Transverse colon (tissue), 4 donors: ENCODE measurements around the gene DISC1. TPM values are rescaled to one million over a fixed set of nuclear protein-coding genes. Genes with fewer than 3 reads are reported as not detected.

Source experiments
- DNase-seq: peaks from one replicate; pipeline ENCODE4 v3.0.0-alpha.2; 2019
- H3K27ac ChIP-seq, 4 donors: fragments of 200-600 bp; sonication (generic); 2 replicates each; pipeline ENCODE4 v1.5.1; 2016 to 2018; ENCODE audit warnings: inconsistent platforms in 4 of 4
- H3K27me3 ChIP-seq: fragments of 200-600 bp; sonication (generic); 2 replicates; pipeline ENCODE4 v1.5.1; 2017; ENCODE audit warnings: inconsistent platforms
- H3K36me3 ChIP-seq, 4 donors: fragments of 200-600 bp; sonication (generic); 2 replicates each; pipeline ENCODE4 v1.5.1; 2017 to 2019; ENCODE audit warnings: inconsistent platforms in 4 of 4
- H3K4me1 ChIP-seq, 4 donors: fragments of 200-600 bp; sonication (generic); 2 replicates each; pipeline ENCODE4 v1.5.1; 2017 to 2020; ENCODE audit warnings: inconsistent platforms in 4 of 4
- H3K4me3 ChIP-seq, 4 donors: fragments of 200-600 bp; sonication (generic); 1 replicate in 1 of 4; 2 replicates in 3 of 4; pipeline versions ENCODE4 v1.5.1 to v1.6.1; 2017 to 2019; ENCODE audit warnings: inconsistent platforms in 4 of 4
- H3K9me3 ChIP-seq, 2 donors: fragments of 200-600 bp; sonication (generic); 2 replicates each; pipeline ENCODE4 v1.5.1; 2017 to 2019; ENCODE audit warnings: inconsistent platforms in 2 of 2
- EP300 ChIP-seq: sonication (generic); formaldehyde crosslinking; IDR thresholded peaks from one replicate; pipeline ENCODE4 v1.6.1; 2017; ENCODE audit warnings: antibody characterized with exemption, low read depth
- POLR2A ChIP-seq: fragments of 450-650 bp; IDR thresholded peaks from one replicate; pipeline ENCODE4 v1.6.1; 2016; ENCODE audit warnings: antibody characterized with exemption, mild to moderate bottlenecking, moderate library complexity
- POLR2AphosphoS5 ChIP-seq, 3 donors: sonication (generic); formaldehyde crosslinking; IDR thresholded peaks; one replicate each; pipeline ENCODE4 v1.6.1; 2016; ENCODE audit warnings: antibody characterized with exemption in 3 of 3
- WGBS, 2 donors: methylation state at CpG; one replicate each; pipeline ENCODE4 v1.1.5; 2018; ENCODE audit warnings: low coverage in 1 of 2; 5-methylcytosine and 5-hydroxymethylcytosine counted together
- in situ Hi-C, 4 donors: fragments of 200-750 bp; cut with MboI; loops; one replicate each; pipeline versions ENCODE4 v1.15.0 to v1.15.1; 2017; ENCODE audit warnings: low sequenced_read_pairs in 3 of 4, low pct_ligation_motif_present in 1 of 4, low pct_unique_long_range_greater_than_20kb in 1 of 4
- intact Hi-C: fragments of 100-400 bp; cut with DNase I; formaldehyde crosslinking; loops from one replicate; pipeline ENCODE4 v1.15.1; 2023; ENCODE audit warnings: low total_unique reads
- total RNA-seq, 4 donors: library from RNA; depleted of rRNA; stranded (reverse); fragments of >200 nt; gene quantifications; one replicate each; pipeline ENCODE4 v1.1.0, GENCODE V29; 2016
- TF ChIP-seq, protein P1 (sequence below), 5 experiments: fragments of 200-600 bp in 3 of 5; fragments of 450-650 bp in 2 of 5; sonication (generic) in 3 of 5; IDR thresholded peaks; 1 replicate in 2 of 5; 2 replicates in 3 of 5; pipeline ENCODE4 v1.5.1; 2016 to 2017; ENCODE audit warnings: antibody characterized with exemption in 5 of 5, inconsistent platforms in 3 of 5, mild to moderate bottlenecking in 2 of 5, moderate library complexity in 1 of 5

The DISC1 gene
- total RNA-seq, 4 donors from 2014 or later: 7.8 to 20.3 (median 11.5) TPM

DNA sequence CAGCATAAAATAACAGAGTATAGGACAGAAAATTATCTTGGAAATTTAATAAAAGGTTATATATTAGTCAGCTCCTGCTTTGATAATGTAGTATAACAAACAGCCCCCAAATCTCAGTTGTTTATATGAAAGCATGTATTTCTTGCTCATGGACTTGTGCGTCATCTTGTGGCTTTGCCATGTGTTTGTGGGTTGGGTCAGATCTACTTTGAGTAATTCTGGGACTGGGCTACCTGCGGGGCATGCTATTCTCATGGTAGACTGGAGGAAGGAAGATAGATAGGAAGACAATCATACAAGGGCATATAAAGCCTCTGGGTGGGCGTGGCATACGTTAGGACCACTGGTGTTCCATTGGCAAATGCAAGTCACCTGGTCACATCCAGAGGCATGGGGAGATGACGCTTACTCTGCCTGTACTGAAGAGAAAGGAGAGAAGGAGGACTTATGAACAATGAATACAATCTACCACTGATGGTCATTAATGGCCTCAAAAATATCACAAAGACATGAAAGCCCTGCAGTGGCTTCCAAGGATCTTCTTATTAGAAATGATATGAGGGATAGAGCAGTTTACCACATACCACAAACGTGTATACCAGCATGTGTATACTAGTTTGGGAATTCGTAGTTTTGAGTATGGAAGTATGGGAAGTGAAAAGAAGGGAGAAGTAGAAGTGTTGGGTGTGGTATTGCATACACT lies 267.0 kb downstream of the DISC1 start:
- no peaks in the 10 kb centered on the region for H3K4me1 ChIP-seq
- H3K36me3 ChIP-seq: no peaks in the 10 kb centered on the region
- in situ Hi-C loops: no loop called here
- H3K27ac ChIP-seq: no peak overlapping the region
- WGBS, 2 donors: 86 to 95% methylated on average over 7 of the region's 7 CpGs
- no peak for DNase-seq
- H3K27me3 ChIP-seq: no peaks in the 10 kb centered on the region
- intact Hi-C loops: no loop called here
- no peak overlapping the region for H3K4me3 ChIP-seq
- TF ChIP-seq EP300 (no peak), POLR2A (no peak), POLR2AphosphoS5 (IDR thresholded peaks at IDR 0.05) (no peak)
- TF ChIP-seq, protein P1, sequence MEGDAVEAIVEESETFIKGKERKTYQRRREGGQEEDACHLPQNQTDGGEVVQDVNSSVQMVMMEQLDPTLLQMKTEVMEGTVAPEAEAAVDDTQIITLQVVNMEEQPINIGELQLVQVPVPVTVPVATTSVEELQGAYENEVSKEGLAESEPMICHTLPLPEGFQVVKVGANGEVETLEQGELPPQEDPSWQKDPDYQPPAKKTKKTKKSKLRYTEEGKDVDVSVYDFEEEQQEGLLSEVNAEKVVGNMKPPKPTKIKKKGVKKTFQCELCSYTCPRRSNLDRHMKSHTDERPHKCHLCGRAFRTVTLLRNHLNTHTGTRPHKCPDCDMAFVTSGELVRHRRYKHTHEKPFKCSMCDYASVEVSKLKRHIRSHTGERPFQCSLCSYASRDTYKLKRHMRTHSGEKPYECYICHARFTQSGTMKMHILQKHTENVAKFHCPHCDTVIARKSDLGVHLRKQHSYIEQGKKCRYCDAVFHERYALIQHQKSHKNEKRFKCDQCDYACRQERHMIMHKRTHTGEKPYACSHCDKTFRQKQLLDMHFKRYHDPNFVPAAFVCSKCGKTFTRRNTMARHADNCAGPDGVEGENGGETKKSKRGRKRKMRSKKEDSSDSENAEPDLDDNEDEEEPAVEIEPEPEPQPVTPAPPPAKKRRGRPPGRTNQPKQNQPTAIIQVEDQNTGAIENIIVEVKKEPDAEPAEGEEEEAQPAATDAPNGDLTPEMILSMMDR (IDR thresholded peaks at IDR 0.05): no peak
- H3K9me3 ChIP-seq: no peaks in the 10 kb centered on the region

DNA sequence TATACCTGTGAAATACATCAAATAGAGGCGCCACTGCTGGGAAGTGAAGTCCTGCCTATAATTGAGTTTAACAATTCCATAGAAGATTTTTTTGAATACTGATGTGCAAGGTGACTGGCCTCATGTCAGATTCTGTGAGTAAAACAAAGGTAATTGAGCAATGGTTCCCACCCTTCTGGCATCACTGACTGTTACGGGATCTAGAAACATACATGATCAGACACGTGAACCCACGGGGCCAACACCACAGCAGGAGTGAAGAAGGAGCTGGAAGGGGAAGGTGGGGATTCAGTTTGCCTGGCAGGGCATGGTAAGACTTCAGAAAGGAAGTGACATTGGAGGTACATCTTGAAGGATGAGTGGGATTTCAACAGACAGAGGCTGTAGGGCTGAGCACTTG lies 270.2 kb downstream of the DISC1 start:
- no peak for DNase-seq
- no peaks in the 10 kb centered on the region for H3K27me3 ChIP-seq
- TF ChIP-seq POLR2AphosphoS5 (IDR thresholded peaks at IDR 0.05): no peak
- no peak for TF ChIP-seq POLR2A
- TF ChIP-seq, protein P1 (IDR thresholded peaks at IDR 0.05): no peak
- TF ChIP-seq EP300: no peak
- no peak overlapping the region for H3K27ac ChIP-seq
- no peak overlapping the region for H3K4me3 ChIP-seq
- in situ Hi-C loops: no loop called here
- WGBS, 2 donors: 94 to 100% methylated on average over 4 of the region's 4 CpGs
- no peaks in the 10 kb centered on the region for H3K36me3 ChIP-seq
- no peaks in the 10 kb centered on the region for H3K9me3 ChIP-seq
- intact Hi-C loops: no loop called here
- no peaks in the 10 kb centered on the region for H3K4me1 ChIP-seq

DNA sequence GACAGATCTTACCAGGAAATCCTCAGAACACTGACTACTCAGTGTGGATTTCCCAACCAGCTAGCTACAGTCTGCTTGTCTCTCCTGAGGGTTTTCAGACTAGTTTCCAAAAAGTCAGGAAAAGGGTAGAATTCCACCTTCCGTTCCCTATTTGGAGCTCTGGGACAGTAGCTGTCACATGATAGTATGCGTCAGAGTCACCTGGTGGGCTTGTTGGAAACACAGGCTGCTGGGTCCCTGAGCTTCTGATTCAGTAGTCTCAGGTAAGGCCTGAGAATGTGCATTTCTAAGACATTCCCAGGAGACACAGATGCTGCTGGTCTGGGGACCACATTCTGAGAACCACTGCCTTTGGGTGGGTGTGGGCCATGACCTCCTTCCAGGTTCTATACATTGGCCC lies 272.5 kb downstream of the DISC1 start:
- WGBS, 2 donors: 94% methylated on average over 2 of the region's 2 CpGs; no CpG with 5 or more reads in 1 of the 2 donors
- Histone ChIP-seq H3K36me3 (no peaks in the 10 kb centered on the region), H3K27me3 (no peaks in the 10 kb centered on the region), H3K4me1 (no peaks in the 10 kb centered on the region), H3K27ac (no peak overlapping the region), H3K9me3 (no peaks in the 10 kb centered on the region), H3K4me3 (no peak overlapping the region)
- intact Hi-C loops (no loop called here), in situ Hi-C loops (no loop called here)
- no peak for DNase-seq
- TF ChIP-seq EP300: no peak
- no peak for TF ChIP-seq POLR2AphosphoS5 (IDR thresholded peaks at IDR 0.05)
- TF ChIP-seq POLR2A: no peak
- TF ChIP-seq, protein P1 (IDR thresholded peaks at IDR 0.05): no peak

DNA sequence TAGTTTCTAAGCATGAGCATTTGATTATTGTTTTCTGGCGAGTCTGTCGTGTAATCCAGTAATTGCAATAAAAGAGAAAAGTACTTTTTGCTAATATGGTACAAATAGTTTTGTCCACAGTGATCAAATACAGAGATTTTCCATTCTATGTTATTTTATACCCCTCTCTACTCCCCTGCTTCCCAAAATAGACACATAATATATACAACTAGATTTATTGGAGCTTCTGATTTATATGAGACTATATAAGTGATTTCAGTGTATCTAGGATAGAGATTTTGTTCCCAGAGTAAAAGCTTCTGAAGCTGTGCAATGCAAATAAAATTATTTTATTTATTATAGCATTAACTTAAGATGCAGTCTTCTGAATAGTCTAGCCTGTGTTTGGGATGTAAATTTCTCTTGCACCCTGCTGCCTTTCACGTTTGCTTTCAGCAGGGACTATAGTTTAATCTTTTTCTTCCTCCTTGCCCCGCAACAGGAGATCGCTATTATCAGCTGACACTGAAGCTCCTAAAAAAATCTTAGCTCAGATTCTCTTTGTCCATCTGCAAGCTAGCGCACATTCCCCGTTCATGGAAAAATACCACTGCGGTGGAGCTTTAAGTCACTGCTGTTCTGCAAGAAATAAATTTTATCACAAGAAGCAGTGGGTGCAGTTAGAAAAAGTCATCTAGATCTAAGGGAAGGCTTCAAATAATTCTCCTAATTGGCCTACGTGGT lies 273.3 kb downstream of the DISC1 start:
- no peaks in the 10 kb centered on the region for H3K36me3 ChIP-seq
- intact Hi-C loops (no loop called here), in situ Hi-C loops (no loop called here)
- H3K27me3 ChIP-seq: no peaks in the 10 kb centered on the region
- H3K27ac ChIP-seq: no peak overlapping the region
- 65 to 73% methylated on average over 9 of the region's 9 CpGs for WGBS, 2 donors
- no peak overlapping the region for H3K4me3 ChIP-seq
- TF ChIP-seq POLR2A (no peak), EP300 (no peak), POLR2AphosphoS5 (IDR thresholded peaks at IDR 0.05) (no peak)
- TF ChIP-seq, protein P1 (IDR thresholded peaks at IDR 0.05): no peak
- DNase-seq: no peak
- H3K4me1 ChIP-seq: no peaks in the 10 kb centered on the region
- H3K9me3 ChIP-seq: no peaks in the 10 kb centered on the region
